NCI-H2227 (cell line): Measurements from ENCODE around the gene PFKP.

Source experiments
- DNase-seq: peaks from one replicate; lab custom pipeline; 2025; ENCODE audit not compliant: unreplicated experiment; lab: John Stamatoyannopoulos, UW

The PFKP gene

DNA sequence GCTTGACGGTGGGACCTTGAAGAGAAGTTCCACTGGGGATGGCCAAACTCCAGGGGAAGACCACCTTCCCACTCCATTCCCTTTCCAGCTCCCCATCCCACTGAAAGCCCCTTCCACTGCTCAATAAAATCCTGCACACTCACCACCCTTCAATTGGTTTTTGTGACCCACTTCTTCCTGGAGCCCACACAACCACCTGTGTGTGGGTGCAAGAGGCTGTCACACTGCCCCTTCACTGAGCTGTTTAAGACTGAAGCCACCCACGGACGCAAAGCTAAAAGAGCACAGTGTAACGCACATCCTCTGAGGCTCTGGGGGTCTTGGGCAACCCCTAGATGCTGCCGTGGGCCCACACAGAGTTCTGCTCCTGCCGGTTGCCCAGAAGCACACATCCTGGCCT is 118.0 kb downstream of the PFKP start:
- DNase-seq, result no peak

DNA sequence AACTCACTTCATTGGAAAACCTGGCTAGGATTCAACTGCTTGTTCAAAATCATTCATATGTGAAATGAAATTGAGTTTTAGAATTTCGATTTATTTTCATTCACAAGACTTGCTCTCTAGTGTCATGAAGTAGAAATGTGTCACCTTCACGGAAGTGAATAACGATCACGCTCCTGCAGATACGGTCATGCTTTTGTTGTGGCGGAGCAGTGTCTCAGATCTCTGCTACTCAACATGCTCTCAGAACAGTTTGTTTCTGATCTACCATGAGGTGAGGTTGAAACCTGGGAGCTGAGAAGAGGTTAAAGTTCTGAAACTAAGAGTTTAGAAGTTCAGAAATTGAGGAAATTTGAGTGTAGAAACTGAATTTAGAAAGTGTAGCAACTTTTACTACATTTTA is 119.0 kb downstream of the PFKP start:
- no peak for DNase-seq
